HEK293T (cell line): ENCODE results near the gene RBFOX1.

Experiments
- CTCF ChIA-PET: fragments of 350-600 bp; formaldehyde crosslinking; extraction: SDS; loops from one replicate; lab custom pipeline; 2021; ENCODE audit warnings: antibody characterized with exemption, inconsistent platforms; lab: Yijun Ruan, JAX
- POLR2A ChIA-PET: fragments of 350-600 bp; formaldehyde crosslinking; extraction: SDS; loops from one replicate; lab custom pipeline; 2020; ENCODE audit warnings: antibody characterized with exemption, inconsistent platforms; lab: Yijun Ruan, JAX
- DNase-seq: peaks from one replicate; pipeline ENCODE4 v3.0.0; 2012; ENCODE audit warnings: mixed read lengths; ENCODE audit errors: extremely low spot score
- ARNT ChIP-seq: fragments of 450-650 bp; IDR thresholded peaks from 2 replicates; pipeline ENCODE4 v1.6.1; 2017; ENCODE audit warnings: mild to moderate bottlenecking
- BHLHE40 ChIP-seq: fragments of 450-650 bp; IDR thresholded peaks from 2 replicates; pipeline ENCODE4 v1.6.1; 2016; ENCODE audit warnings: mild to moderate bottlenecking, moderate library complexity, borderline replicate concordance
- CTBP1 ChIP-seq: fragments of 450-650 bp; IDR thresholded peaks from 2 replicates; pipeline ENCODE4 v1.6.1; 2016; ENCODE audit warnings: borderline replicate concordance
- ELF4 ChIP-seq: fragments of 450-650 bp; IDR thresholded peaks from 2 replicates; pipeline ENCODE4 v1.6.1; 2017; ENCODE audit warnings: antibody characterized with exemption
- FOXA1 ChIP-seq: fragments of 450-650 bp; IDR thresholded peaks from 2 replicates; pipeline ENCODE4 v1.6.1; 2016; ENCODE audit warnings: mild to moderate bottlenecking
- FOXK2 ChIP-seq: fragments of 450-650 bp; IDR thresholded peaks from 2 replicates; pipeline ENCODE4 v1.6.1; 2016; ENCODE audit warnings: mild to moderate bottlenecking
- FOXM1 ChIP-seq: fragments of 450-650 bp; IDR thresholded peaks from 2 replicates; pipeline ENCODE4 v1.6.1; 2017; ENCODE audit warnings: mild to moderate bottlenecking, borderline replicate concordance
- HDGF ChIP-seq: fragments of 450-650 bp; IDR thresholded peaks from 2 replicates; pipeline ENCODE4 v1.6.1; 2017; ENCODE audit warnings: antibody characterized with exemption, borderline replicate concordance
- L3MBTL2 ChIP-seq: fragments of 450-650 bp; conservative IDR thresholded peaks from 2 replicates; pipeline ENCODE4 v1.6.1; 2016; ENCODE audit warnings: mild to moderate bottlenecking
- LEF1 ChIP-seq: fragments of 450-650 bp; IDR thresholded peaks from 2 replicates; pipeline ENCODE4 v1.6.1; 2017; ENCODE audit warnings: mild to moderate bottlenecking, borderline replicate concordance
- NFRKB ChIP-seq: fragments of 450-650 bp; IDR thresholded peaks from 2 replicates; pipeline ENCODE4 v1.6.1; 2016; ENCODE audit warnings: mild to moderate bottlenecking, moderate library complexity
- SP1 ChIP-seq: fragments of 450-650 bp; IDR thresholded peaks from 2 replicates; pipeline ENCODE4 v1.6.1; 2017
- SUZ12 ChIP-seq: fragments of 450-650 bp; IDR thresholded peaks from 2 replicates; pipeline ENCODE4 v1.6.1; 2016; ENCODE audit warnings: mild to moderate bottlenecking
- TARDBP ChIP-seq: fragments of 450-650 bp; IDR thresholded peaks from 2 replicates; pipeline ENCODE4 v1.6.1; 2016
- ZNF384 ChIP-seq: fragments of 450-650 bp; IDR thresholded peaks from 2 replicates; pipeline ENCODE4 v1.6.1; 2016
- TF ChIP-seq, protein P1 (sequence below): fragments of 450-650 bp; IDR thresholded peaks from 2 replicates; pipeline ENCODE4 v1.6.1; 2016

Gene RBFOX1

DNA sequence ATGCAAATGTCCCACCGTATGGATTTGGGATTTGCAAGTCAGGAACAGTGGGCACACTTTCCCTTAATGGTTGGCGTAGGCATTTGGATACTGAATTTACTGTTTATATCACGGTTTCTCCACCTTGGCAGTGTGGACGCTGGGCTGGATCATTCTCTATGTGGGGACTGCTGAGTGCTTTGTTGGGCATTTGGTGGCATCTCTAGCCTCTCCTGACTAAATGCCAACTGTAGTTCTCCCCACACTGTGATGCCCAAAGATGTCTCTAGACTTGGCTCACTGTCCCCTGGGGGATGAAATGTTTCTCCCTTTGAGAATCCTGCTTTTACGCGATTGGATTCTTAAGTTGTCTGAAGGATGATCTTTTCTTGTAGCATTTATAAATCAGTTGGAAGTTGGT lies 49.0 kb downstream of the RBFOX1 start:
- ChIA-PET POLR2A (no interaction called here), CTCF (no interaction called here)
- DNase-seq = no peak
- no peak for TF ChIP-seq SUZ12
- TF ChIP-seq NFRKB = no peak
- TF ChIP-seq L3MBTL2 = no peak
- TF ChIP-seq TARDBP = no peak
- TF ChIP-seq ELF4 = no peak
- TF ChIP-seq, protein P1, sequence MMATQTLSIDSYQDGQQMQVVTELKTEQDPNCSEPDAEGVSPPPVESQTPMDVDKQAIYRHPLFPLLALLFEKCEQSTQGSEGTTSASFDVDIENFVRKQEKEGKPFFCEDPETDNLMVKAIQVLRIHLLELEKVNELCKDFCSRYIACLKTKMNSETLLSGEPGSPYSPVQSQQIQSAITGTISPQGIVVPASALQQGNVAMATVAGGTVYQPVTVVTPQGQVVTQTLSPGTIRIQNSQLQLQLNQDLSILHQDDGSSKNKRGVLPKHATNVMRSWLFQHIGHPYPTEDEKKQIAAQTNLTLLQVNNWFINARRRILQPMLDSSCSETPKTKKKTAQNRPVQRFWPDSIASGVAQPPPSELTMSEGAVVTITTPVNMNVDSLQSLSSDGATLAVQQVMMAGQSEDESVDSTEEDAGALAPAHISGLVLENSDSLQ = no peak
- TF ChIP-seq HDGF = no peak
- no peak for TF ChIP-seq ARNT
- no peak for TF ChIP-seq CTBP1
- no peak for TF ChIP-seq BHLHE40
- TF ChIP-seq FOXK2 = no peak
- no peak for TF ChIP-seq FOXM1

DNA sequence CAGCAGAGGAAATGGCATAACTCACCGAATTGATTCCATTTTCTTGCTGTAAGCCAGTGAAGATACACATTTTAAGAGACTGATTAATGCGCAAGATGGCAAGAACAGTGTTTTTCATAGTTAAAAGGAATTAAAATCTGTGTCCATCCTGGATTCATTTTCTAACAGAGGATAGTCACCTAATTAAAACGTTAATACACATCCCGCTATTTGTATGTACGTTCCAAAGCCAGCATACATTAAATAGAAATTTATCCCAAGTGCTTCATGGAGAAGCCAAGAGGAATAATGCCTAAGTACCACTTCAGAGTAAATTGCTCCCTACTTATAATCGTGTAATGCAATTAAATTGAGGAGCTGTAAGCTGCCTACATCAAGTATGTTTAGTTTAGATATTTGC lies 49.9 kb downstream of the RBFOX1 start:
- DNase-seq = no peak
- TF ChIP-seq FOXM1 (no peak), BHLHE40 (no peak), SUZ12 (no peak), ARNT (no peak), ZNF384 (no peak), CTBP1 (no peak), LEF1 (no peak), NFRKB (no peak), FOXK2 (no peak), HDGF (no peak), L3MBTL2 (no peak), TARDBP (no peak), SP1 (no peak), ELF4 (no peak), FOXA1 (no peak)
- TF ChIP-seq, protein P1 = no peak
- POLR2A ChIA-PET = no interaction called here
- CTCF ChIA-PET = no interaction called here

DNA sequence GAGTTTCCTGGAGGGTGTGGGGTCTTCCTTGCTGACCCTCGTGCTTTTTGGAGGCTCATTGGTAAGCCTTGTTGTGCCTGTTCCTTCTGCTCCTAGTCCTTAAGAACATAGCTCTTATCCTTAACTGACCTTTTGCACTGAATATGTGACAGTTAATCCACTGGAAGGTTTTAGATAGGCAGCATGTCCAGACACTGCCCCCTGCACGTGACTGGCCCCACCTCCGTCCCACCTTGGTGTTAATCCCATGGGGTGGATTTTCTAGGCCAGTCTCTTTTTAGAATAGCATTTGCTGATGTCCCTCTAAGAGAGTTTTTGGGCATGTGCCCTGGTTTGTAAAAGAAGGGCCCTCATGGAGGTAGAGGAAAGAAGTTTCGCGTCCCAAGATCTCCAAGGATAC lies 58.3 kb downstream of the RBFOX1 start:
- CTCF ChIA-PET = no interaction called here
- TF ChIP-seq FOXK2 (no peak), FOXA1 (no peak), LEF1 (no peak), ZNF384 (no peak), SUZ12 (no peak), ARNT (no peak), CTBP1 (no peak)
- TF ChIP-seq, protein P1 = no peak
- POLR2A ChIA-PET = no interaction called here
- no peak for DNase-seq

DNA sequence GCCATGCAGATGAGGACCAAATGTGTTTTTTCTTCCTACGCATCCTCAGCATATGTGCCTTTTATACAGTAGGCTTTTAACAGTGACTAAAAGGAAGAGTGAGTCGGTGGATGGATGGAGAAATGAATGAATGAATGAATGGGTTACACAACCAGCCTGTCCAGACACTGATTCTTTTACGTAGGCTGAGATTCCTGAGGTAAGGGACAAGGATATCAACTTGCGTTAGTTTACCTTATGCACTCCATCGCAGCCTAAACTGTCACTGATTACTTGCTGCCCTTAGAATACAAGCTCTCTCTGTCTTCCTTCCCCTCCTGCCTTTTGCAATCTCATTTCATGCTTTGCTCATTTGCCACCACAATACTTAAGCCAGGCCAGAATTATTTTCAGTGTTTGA lies 59.0 kb downstream of the RBFOX1 start:
- ChIA-PET POLR2A (no interaction called here), CTCF (interaction anchor here (0.6 kb wide), 1 partner anchor 751 kb away, joined by 5 read pairs; no protein-coding TSS in a partner anchor)
- TF ChIP-seq HDGF (no peak), ARNT (no peak)
- DNase-seq = no peak

DNA sequence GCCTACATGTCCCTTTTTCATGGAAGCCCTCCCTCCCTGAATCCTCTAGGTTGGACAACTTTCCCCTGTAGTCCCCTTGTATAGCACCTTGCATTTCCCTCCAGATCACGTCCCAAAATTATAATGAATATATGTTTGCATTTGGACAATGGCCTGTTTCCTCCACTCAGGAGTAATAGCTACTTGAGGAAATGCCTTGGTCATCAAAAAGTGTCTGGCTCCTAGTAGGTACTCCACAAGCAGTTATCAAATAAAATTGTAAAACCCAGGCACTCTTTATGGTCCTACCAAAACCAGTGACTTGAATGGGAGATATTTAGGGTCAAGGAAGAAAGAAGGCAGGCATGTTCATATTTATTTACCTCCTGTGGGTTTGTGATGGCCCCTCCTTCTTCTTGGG lies 59.6 kb downstream of the RBFOX1 start:
- DNase-seq = no peak
- POLR2A ChIA-PET = no interaction called here
- no peak for TF ChIP-seq NFRKB
- TF ChIP-seq, protein P1 = no peak
- no peak for TF ChIP-seq SP1
- no peak for TF ChIP-seq L3MBTL2
- no peak for TF ChIP-seq FOXK2
- no peak for TF ChIP-seq LEF1
- no peak for TF ChIP-seq ELF4
- TF ChIP-seq ZNF384 = no peak
- no peak for TF ChIP-seq CTBP1
- no peak for TF ChIP-seq TARDBP
- TF ChIP-seq BHLHE40 = no peak
- TF ChIP-seq FOXA1 = no peak
- no peak for TF ChIP-seq FOXM1
- CTCF ChIA-PET = interaction anchor here (0.6 kb wide), 1 partner anchor 750 kb away, joined by 5 read pairs; no protein-coding TSS in a partner anchor

DNA sequence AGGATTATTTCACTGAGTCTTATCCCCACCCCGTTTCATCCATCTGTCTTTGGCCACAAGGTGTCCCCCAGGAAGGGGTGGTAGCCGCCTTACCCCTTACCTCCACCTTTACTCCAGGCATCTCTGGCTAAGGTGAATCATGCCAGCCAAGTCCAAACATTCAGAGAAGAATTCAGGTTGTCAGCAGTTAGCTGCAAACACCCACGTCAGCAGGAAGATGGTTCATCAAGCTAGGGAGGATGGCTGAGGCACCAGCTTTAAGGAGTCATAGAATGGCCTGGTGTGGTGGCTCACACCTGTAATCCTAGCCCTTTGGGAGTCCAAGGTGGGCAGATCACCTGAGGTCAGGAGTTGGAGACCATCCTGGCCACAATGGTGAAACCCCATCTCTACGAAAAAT lies 61.0 kb downstream of the RBFOX1 start:
- CTCF ChIA-PET = no interaction called here
- POLR2A ChIA-PET = no interaction called here
- TF ChIP-seq CTBP1 (no peak), ARNT (no peak), FOXK2 (no peak), ELF4 (no peak), HDGF (no peak), TARDBP (no peak), FOXM1 (no peak), FOXA1 (no peak), SUZ12 (no peak), L3MBTL2 (no peak), NFRKB (no peak), SP1 (no peak), ZNF384 (no peak)
- TF ChIP-seq, protein P1 = no peak
- DNase-seq = no peak
